Fibroblast of lung (primary cell): ENCODE data around the gene DIP2C.

ENCODE experiments used
- CTCF ChIP-seq, 2 donors: IDR thresholded peaks in 1 of 2; conservative IDR thresholded peaks in 1 of 2; 1 replicate in 1 of 2; 2 replicates in 1 of 2; pipeline ENCODE4 v1.5.1; 2011 to 2012; ENCODE audit warnings: low read length in 2 of 2, control low read depth in 1 of 2, inconsistent platforms in 1 of 2, low read depth in 1 of 2, mild to moderate bottlenecking in 1 of 2
- EZH2 ChIP-seq: IDR thresholded peaks from 2 replicates; pipeline ENCODE4 v1.5.1; 2012; ENCODE audit warnings: low read length, control low read depth, mild to moderate bottlenecking; ENCODE audit errors: missing control alignments

- no peak for TF ChIP-seq CTCF (conservative IDR thresholded peaks at IDR 0.05 in 1 of 2, IDR thresholded peaks at IDR 0.05 in 1 of 2; ENCODE audit: low read depth in 1 of 2, low read length in 2 of 2)
- TF ChIP-seq EZH2, result no peak
Observed at GRCh38 chr10:248307-248706, 441.2 kb downstream of the DIP2C start.
